HG03135 (cell line): ENCODE results near the gene ACSF2.
A peak's percentile ranks its signal among the peaks of the same experiment; 100 is the strongest.
"Not testable (repeated sequence)": the region's sequence is repeated elsewhere in the genome, so short reads cannot be mapped to it uniquely, and the experiment has no call there.

Experiments used
- ATAC-seq: cut with Tn5 transposase; IDR thresholded peaks from one replicate; pipeline ENCODE4 v1.9.1; 2021; ENCODE audit warnings: mild to moderate bottlenecking, moderate library complexity; ENCODE audit not compliant: unreplicated experiment

The ACSF2 gene

GRCh38 chr17:50425682-50426471 is at the start of gene ACSF2:
TSS of gene ACSF2 (plus strand) at chr17:50426218. CDS start at chr17:50426262, 44 bp downstream.
- ATAC-seq: no peak

DNA sequence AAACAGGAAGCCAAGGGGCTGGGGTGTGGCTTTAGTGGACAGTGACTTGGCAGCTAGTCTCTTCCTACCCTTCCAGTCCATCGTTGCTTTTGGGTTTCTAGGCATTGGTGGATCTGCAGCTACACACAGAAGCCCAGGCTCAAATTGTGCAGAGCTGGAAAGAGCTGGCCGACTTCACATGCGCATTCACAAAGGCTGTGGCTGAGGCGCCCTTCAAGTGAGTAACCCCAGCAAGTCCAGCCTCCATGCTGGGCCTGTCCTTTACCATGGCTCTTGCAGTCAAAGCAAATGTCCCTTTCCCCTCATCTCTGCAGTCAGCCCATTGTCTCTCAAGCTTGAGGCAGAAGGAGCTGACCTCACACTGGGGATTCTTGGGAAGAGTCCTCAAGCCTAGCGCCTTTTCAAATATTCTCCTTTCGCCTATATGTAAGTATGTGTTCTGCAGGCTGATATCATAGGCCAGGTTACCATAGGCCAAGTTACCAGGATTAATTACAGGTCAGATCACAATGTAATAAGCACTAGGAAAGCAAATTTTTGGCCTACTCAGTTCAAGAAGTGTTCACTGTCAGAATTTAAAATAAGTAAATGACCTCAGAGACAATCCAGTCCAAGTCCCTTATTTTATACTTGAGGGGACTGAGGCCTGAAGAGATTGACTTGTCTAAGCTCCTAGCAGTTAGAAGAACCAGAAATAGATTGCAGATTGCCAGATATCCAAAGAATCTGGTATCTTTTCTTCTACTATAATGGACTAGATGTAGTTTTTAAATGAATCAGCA is 46.5 kb upstream of the ACSF2 start:
- no peak for ATAC-seq

GRCh38 chr17:50380369-50381259 is 45.4 kb upstream of the ACSF2 start:
- ATAC-seq: no peak

- ATAC-seq: no peak
These were observed 44.7 kb upstream of the ACSF2 start for GRCh38 chr17:50381260-50381815.

- ATAC-seq: no peak
These were observed 44.1 kb upstream of the ACSF2 start for GRCh38 chr17:50381920-50382319.

DNA sequence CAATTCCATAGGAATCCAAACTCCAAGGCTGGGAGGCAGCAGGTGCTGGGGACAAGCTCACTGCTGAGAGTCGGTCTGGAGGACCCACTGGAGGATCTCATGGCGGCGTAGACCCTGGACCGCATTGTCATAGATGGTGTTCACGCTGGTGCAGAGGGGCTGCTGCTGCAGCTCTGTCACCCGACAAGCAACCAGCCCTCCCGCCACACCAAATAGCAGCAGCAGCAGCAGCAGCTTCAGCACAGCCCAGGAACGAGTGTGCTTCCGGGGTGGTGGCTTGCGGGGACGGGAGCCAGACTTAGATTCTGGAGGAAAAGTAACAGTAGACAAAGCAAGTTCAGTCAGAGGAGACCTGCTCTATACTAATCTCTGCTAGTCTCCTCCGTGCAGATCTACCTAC is 43.1 kb upstream of the ACSF2 start:
- ATAC-seq: no peak

DNA sequence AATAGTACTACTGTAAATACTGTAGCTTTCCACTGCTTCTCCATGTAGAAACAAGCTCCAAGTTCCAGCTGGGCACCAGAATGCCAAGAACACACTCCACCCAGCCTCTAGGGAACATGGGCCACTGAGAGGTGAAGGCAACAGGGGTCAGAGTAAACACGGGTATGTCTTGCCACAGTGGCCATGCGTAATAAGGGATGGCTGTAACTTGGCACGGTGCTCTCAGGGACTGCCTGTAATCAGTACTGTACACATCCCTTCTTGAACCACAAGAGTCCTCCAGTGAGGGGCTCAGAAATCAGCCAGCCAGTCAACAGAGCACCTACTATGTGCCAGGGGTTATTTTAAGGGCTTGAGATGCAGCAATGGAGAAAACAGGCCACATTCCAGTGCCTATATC is 39.5 kb upstream of the ACSF2 start:
- ATAC-seq: no peak

GRCh38 chr17:50388728-50389127 is 37.3 kb upstream of the ACSF2 start:
- no peak for ATAC-seq

GRCh38 chr17:50389534-50389933 is 36.5 kb upstream of the ACSF2 start:
- no peak for ATAC-seq

DNA sequence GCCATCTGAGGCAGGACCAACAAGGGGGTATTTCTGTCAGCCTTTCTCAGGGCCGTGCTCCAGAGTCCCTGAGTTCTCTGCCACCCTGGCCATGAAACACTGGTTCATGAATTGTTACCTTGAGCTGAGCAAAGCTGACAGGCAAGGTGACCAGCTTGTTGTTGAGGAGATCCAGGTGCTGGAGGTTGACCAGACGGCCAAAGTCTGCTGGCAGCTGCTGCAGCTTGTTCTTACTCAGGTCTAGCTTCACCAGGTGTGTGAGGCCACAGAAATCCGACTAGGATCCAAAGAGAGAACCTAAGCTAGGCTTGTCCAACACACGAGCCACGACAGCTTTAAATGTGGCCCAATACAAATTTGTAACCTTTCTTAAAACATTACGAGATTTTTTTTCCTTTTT is 33.4 kb upstream of the ACSF2 start:
- no peak for ATAC-seq

GRCh38 chr17:50393700-50394099 is 32.3 kb upstream of the ACSF2 start:
- no peak for ATAC-seq

DNA sequence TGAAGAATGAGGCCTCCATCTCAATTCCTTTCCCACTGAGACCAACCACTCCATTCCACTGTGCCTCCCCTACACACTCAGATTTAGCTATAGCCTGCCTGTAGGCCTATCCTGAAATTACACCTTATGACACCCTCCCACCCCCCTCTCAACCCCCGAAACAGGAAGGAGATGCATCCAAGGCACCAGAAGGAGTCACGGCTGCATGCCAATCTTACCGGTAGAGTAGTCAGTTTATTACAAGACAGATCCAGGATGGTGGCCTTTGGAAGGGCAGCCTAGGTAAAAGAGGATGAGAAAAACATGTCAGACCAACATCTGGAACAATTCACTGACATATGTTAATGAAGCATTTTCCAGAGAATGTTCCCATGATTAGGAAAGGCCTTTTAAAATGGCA is 31.3 kb upstream of the ACSF2 start:
- ATAC-seq: no peak

DNA sequence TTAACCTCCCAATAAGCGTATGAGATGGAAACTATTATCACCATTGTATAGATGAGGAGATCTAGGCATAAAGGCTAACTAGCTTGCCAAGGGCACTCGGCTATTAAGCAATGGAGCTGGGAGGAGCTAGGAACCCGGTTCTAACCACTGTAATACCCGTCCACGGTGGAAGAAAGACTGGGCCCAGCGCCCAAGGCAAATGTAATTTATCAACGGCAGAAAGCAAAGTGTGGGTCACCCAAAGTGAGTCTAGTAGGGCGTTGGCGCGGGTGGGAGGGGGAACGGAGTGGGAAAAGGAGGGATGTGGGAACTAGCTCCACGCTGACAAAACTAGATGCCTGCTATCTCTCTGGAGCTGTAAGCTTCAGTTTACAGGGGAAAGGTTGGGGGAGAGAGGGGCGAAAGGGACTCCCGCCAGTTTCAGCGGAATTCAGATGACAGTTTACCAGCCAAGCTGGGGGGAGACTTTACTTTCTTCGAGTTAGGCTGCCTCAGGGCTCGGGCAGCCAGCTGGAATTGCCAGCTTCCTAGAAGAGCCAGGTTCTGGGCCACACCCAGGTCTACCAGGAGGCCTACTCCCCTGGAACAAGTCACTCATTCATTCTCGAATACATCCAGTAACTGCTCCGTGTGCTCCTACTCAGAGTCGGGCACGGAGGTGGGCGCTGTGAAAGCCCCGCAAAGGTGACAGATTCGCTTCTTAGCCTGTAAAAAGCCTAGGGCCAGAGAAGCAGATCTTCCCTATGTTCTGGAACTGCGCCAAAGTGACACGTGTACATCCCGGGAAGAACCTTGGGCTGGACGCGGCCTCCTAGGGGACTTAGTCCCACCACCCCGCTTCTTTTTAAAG is 29.5 kb upstream of the ACSF2 start:
- peak; percentile 12 for ATAC-seq

- peak; percentile 95 for ATAC-seq
These were observed 28.7 kb upstream of the ACSF2 start, which contains the start of gene LRRC59 for GRCh38 chr17:50397111-50397918. TSS of gene LRRC59 (minus strand) at chr17:50397523. CDS start at chr17:50397317, 206 bp downstream.

GRCh38 chr17:50397919-50398285 is 28.1 kb upstream of the ACSF2 start:
- no peak for ATAC-seq

- ATAC-seq: not testable (repeated sequence)
These were observed 27.3 kb upstream of the ACSF2 start for GRCh38 chr17:50398672-50399071.

DNA sequence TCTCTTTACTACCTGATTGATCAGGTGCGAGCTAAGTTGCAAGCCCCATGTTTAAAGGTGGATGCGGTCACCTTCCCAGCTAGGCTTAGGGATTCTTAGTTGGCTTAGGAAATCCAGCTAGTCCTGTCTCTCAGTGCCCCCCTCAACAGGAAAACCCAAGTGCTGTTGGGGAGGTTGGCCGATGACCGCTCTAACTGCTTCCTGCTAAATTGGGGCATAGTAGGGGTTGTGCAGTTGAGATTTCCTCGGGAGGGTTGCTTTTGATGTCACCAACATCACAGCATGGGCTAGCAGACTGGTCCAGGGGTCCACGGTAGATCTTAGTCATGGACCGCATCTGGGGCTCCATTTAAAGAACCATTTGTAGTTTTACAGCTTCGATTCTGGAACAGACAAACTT is 26.4 kb upstream of the ACSF2 start:
- not testable (repeated sequence) for ATAC-seq

DNA sequence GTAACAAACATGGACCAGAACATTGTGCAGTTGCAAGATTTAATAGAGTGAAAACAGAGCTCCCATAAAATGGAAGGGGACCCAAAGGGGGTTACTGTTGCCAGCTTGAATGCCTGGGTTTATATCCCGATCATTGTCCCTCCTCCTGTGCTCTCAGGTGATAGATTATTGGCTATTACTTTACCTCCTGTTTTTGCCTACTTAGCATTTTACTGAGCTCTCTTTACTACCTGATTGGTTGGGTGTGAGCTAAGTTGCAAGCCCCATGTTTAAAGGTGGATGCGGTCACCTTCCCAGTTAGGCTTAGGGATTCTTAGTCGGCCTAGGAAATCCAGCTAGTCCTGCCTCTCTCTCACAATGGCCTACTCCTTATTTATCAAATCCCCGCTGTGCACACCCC is 20.7 kb upstream of the ACSF2 start:
- ATAC-seq: not testable (repeated sequence)

DNA sequence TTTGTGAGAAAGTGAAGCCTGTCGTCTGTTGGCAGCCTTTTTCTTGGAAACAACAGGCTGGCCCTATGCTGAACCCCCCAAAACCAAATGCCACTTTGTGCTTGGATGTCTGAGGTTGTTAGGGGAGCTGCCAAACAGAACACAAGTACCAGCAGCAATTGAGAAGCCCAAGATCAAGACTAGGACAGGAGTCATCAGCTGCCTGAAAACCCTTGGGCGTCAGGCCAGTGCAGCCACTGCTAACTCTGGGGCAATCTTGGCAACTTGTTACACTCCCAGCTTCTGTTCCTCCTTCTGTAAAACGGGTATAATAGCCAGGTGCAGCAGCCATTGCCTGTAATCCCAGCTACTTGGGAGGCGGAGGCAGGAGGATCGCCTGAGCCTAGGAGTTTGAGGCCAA is 19.4 kb upstream of the ACSF2 start:
- no peak for ATAC-seq
